ENCODE results near the gene NGDN. TPM values are rescaled to one million over a fixed set of nuclear protein-coding genes. Genes with fewer than 3 reads are reported as not detected.
"Not testable (repeated sequence)": the region's sequence is repeated elsewhere in the genome, so short reads cannot be mapped to it uniquely, and the experiment has no call there.

NGDN gene
- total RNA-seq, 1 donor from 2014 or later = 51.7 TPM

DNA sequence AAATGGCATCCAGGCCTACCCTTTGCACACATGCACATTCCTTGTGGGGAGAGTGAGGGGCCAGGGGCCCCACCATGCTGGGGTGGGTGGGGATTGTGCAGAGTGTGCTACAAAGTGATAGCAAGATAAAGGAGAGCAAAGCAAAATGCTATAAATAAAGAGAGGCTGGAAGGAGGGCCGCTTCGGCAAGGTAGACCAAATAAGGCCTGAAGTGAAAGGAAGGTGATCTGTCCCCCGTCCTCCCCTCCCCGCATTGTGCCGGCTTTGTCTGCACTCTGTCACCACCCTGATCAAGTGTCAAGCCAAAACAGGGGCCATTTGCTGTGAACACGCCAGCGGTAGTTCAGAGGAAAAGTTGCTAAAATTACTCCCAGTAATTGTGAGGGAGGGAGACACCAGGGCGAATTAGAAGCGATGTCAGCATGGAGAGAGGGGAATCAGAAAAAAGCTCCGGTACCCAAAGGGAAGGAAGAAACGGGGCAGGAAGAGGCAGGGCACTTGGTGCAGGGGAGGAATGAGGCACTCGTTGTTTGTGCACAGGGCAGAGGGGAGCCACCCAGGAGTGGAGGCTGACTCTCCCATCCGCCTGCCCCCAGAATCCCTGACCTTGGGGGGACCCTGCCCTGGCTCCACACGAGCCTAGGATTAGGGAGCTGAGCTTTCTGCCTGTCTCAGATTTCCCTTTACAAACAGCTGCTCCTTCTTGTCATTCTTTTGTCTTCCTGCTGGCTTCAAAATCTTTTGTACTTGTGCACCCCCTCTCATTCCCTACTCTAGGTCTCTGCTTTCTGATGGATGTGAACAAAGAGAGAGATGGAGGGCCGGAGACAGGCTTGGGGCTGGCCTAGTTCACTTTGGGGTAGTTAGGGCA lies 31.2 kb upstream of the NGDN start:
- intact Hi-C loops (cut with micrococcal nuclease) = no loop called here

DNA sequence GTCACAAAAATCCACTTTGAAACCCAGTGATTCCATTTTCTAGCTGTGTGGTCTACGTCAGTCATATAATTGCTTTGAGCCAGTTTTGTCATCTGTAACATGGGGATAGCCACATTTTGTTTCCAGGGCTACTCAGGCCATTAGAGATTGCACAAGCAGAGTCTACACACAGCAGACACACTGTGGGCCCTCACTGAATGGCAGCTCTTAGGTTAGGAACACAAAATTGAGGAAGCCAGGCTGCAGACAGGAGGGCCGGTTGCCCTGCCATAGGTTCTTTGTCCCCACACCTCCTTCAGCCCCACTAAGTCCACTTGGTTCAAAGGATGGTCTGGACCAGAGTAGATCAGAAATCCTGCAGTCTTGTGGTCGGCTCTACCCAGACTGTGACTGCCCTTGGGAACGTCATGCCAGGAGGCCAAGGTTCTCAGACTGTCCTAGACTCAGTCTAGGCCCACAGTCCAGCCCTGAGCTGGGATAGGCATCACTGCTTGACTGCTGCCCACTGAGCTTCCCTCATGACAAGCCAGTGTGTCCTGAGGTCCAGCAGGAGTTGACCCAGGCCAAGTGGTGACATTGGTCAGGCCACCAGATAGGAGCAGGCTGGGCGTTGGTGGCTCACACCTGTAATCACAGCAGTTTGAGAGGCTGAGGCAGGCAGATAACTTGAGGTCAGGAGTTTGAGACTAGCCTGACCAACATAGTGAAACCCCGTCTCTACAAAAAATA lies 30.2 kb upstream of the NGDN start:
- intact Hi-C loops (cut with micrococcal nuclease) = no loop called here

DNA sequence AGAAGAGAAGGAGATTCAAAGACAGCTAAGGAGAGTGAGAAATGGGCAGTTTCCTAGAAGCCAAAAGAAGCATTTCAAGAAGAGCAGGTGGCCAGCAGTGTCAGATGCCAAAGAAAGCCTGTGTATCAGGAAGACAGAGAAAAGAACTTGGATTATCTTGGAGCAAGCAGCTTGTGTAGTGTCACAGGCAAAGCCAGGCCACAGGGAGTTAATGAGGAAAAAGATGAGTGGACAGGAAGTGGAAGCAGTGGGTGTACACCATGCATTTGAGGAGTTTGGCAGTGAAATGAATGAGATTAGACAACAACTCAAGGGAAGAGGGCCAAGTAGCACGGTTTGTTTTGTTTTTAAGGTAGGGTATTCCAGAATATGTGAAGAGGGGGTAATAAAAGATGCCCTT lies 28.4 kb upstream of the NGDN start:
- intact Hi-C loops (cut with micrococcal nuclease) = no loop called here

DNA sequence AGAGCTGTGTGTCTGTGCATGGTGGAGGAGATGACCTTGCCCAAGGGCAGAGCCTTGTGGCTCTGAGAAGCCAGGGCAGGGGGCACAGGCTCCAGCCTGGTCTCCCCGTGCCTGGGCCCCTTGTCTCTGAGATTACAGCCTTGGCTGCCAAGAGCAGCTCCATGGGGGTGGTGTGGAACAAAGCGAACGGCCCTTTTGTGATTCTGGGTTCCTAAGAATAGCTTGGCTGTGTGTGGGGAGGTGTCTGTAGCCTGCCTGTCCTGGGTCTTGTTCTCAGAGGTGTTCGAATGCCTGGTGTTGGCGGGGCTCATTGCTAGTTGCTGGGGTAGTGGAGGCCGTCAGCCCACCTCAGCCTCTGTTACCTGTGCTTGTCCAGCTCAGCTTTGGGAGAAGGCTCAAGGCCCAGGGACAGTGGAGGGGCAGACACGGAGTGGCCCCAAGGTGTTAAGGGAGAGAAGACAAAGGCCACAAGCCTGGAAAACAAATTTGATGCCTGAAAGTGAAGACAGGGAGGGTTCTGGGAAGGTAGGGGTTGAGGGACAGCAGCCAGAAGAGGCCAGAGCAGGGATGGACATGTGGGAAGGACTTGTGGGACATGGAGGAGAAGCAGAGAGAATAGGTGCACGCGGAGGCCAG lies 26.7 kb upstream of the NGDN start:
- intact Hi-C loops (cut with micrococcal nuclease) = no loop called here

GRCh38 chr14:23443411-23443812 lies 26.1 kb upstream of the NGDN start:
- intact Hi-C loops (cut with micrococcal nuclease) = no loop called here

DNA sequence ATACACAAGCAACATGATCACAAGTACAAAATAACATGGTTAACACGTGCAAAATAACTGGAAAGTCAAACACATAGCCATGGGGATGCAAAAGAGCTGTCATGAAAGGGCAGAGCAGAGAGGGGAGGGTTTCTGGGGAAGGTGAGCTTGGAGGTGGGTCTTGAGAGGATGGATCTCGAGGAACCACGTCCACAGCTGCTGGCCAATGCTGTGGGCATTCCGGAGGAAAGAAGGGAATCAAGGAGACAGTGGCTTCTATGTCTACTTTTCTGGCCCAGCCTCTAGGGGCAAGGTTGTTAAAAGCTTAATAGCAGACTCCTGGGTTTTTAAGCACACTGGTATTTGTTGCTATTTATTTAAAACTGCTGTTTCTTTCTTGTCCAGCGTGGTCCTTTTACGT lies 25.6 kb upstream of the NGDN start:
- intact Hi-C loops (cut with micrococcal nuclease) = no loop called here

DNA sequence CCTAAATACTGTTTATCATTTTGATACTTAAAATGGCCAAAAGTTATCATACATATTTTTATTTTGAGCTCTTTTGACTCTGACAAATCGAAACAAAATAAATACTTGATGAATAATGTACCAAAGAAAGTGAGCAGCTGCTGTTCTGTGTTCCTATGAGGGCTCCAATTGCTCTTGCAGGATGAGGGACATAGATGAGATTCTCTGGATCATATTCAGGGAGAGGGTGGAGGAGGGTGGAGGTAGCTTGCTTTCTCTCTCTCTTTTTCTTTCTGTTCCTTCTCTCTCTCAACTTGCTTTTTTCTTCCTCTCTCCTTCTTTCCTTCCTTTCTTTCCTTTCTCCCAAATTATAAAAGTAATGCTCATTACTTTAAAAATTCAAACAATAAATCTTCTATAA lies 25.2 kb upstream of the NGDN start:
- intact Hi-C loops (cut with micrococcal nuclease) = no loop called here

DNA sequence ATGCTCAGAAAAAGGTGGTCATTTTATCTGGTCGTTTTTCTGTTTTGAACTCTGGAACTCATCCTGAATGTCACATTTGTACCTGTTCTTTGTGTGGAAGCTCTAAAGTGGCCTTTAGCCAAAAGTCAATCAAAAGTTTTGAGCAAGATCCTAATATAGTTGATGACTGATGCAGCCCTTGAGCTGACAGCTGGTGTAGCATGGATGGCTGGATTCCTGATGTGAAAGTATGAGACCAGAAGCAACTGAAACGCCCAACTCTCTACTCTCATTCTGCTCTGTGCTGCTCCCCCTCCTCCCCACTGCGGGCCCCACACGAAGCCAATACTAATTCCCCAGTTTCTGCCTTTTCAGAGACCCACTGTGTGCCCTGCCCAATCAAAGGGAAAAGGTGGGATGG lies 23.7 kb upstream of the NGDN start:
- intact Hi-C loops (cut with micrococcal nuclease) = no loop called here

- intact Hi-C loops (cut with micrococcal nuclease) = no loop called here
Observed at GRCh38 chr14:23446291-23446851, 23.1 kb upstream of the NGDN start.

DNA sequence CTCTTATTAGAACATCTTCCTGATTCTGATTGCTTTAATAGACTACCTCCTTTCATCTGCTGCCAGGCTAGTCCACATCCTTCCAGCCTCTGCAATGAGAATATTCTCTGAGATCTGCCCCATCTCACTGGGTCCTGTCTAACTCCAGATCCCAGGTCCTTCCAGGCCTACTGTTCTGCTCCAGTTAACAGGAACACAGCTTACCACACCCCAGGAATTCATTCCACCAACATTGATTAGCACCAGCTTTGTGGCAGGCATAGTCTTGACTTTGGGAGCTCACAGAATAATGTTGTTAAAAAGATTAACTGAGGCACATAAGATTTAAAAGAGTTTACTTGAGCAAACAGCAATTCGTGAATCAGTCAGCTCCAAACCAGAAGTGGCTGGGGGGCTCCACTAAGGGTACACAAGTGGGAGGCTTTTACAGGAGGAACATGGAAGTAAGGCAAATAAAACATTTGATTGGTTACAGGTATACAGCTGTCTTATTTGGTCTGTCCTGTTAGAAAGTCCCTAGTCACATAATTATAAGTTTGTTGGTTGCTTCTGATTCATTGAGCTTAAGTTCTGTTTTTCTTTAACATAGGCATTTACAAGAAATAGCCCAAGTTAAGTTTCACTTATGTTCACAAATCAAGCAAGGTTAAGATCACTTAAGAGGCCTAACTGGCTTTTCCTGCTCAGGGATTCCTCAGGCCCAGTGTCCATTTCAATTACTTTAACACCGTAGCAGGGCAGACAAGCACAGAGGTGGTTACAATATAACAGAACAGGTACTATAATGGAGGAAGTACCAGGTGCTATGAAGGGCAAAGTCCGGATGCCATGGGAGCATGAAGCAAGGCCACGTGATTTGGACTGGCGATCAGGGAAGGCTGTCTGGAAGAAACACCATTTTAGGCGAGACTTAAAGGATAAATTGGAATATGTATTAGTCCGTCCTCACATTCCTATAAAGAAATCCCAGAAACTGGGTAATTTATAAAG lies 21.8 kb upstream of the NGDN start:
- intact Hi-C loops (cut with micrococcal nuclease) = no loop called here

DNA sequence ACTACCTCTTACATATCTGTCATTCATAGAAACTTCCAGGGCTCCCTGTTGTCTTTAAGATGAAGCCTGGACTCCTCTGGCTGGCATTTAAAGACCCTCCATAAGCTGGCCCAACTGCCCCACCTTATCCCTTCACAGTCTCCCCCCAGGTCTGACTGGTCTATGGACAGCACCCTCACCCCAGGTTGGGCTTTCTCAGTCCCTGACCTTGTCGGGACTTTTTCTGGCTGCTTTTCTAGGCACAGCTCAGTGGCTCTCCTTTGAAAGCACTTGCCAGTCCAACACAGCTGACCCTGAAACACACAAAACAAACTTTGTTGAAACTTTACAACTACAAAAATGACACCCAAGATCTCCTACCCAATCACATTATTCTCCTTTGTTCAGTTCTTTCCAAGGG lies 20.2 kb upstream of the NGDN start:
- intact Hi-C loops (cut with micrococcal nuclease) = no loop called here

DNA sequence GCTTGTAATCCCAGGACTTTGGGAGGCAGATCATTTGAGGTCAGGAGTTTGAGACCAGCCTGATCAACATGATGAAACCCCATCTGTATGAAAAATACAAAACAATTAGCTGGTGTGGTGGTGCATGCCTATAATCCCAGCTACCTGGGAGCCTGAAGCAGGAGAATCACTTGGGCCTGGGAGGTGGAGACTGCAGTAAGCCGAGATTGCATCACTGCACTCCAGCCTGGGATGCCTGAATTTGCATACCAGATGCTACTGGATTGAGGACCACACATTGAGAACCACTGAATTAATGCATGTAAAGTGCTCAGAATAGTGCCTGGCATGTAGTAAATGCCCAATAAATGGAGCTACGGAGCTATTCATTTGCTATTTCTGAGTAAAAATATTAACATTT lies 19.1 kb upstream of the NGDN start:
- intact Hi-C loops (cut with micrococcal nuclease) = no loop called here

- intact Hi-C loops (cut with micrococcal nuclease) = no loop called here
Observed at GRCh38 chr14:23452237-23452636, 17.3 kb upstream of the NGDN start.

DNA sequence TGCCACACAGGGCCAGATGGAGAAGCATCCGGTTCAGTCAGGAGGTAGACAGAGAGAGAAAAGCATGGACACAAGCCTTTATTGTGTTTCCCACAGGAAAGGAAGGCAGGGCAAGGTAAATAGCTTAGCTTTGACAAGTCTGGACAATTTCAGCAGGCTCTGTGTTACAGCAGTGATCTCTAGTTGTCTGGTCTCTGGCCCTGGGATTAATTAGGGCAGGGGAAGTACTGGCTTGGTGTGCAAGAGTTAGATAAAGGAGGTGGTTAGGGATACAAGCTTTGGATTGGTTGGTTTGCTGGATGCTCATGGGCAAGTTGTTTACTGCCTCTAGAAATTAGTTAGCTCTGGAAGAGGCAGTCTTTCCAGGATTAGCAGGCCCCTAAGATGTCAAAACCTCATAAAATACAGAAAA lies 15.1 kb upstream of the NGDN start:
- intact Hi-C loops (cut with micrococcal nuclease) = no loop called here

- intact Hi-C loops (cut with micrococcal nuclease) = not testable (repeated sequence)
Observed at GRCh38 chr14:23456883-23457586, 12.5 kb upstream of the NGDN start.

DNA sequence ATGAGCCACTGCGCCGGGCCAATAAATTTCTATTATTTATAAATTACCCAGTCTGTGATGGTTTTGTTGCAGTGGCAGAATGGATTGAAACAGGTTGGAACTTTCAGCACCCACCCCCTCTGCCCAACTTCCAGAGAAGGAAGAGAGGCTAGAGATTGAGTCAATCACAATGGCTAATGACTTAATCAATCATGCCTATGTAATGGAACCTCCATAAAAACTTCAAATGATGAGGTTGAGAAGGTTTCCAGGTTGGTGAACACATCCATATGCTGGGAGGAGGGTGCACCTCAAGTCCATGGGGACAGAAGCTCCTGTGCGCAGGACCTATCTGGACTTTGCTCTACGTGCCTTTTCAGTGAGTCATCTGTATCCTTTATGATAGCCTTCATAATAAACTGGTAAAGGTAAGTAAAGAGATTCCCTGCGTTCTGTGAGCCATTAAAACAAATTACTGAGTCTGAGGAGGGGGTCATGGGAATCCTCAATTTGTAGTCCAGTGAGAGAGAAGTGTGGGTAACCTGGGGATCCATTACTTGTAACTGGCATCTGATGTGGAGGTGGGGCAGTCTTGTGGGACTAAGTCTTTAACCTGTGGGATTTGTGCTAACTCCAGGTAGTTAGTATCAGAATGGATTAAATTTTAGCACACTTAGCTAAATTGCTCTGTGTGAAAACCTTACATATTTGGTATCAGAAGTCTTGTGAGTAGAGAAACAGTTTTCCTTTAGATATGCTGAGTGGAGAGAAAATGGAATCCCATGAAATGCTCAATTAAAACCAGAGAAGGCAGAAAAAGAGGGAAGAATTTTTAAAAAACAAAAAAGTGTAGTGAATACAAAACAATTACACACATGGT lies 11.7 kb upstream of the NGDN start:
- intact Hi-C loops (cut with micrococcal nuclease) = no loop called here

DNA sequence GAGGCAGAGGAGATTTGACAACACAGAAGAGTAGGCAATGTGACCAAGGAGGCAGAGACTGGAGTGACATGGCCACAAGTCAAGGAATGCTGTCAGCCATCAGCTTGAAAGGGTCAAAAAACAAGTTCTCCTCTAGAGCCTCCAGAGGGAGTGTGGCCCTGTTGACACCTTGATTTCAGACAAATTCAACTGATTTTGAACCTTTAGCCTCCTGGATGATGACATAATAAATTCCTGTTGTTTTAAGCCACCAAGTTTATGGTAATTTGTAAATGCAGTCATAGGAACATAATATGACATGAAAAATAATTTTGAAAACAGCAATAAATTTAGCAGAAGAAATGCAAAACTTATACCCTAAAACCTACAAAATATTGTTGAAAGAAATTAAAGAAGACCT lies 8.5 kb upstream of the NGDN start:
- intact Hi-C loops (cut with micrococcal nuclease) = loop anchor here (10.0 kb wide), 1 partner anchor 494 kb away; the partner anchor contains the start of gene DHRS4

DNA sequence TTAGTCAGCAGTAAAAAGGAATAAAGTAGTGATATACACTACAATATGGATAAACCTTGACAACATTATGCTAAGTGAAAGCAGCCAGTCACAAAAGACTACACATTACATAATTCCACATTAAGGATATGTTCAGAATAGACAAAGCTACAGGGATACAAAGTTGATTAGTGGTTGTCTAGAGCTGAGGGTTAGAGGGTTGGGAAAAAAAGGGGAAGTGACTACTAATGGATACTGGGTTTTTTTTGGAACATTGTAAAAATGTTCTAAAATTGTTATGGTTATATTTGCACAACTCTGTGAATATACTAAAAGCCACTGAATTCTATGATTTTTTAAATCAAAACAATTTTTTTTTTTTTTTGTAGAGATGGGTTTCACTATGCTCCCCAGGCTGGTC lies 4.8 kb upstream of the NGDN start:
- intact Hi-C loops (cut with micrococcal nuclease) = loop anchor here (10.0 kb wide), 1 partner anchor 490 kb away; the partner anchor contains the start of gene DHRS4

- intact Hi-C loops (cut with micrococcal nuclease) = loop anchor here (10.0 kb wide), 1 partner anchor 490 kb away; the partner anchor contains the start of gene DHRS4
Observed at GRCh38 chr14:23465261-23465660, 4.2 kb upstream of the NGDN start.
